K562 (cell line): ENCODE measurements around the gene RTL10. TPM values are rescaled to one million over a fixed set of nuclear protein-coding genes. Genes with fewer than 3 reads are reported as not detected.
A peak's percentile ranks its signal among the peaks of the same experiment; 100 is the strongest.

Experiments
- ATAC-seq: fragments of 200-7000 bp; cut with Tn5 transposase; 3 replicates; pipeline ENCODE4 v1.9.1; 2020; ENCODE audit warnings: moderate library complexity
- BruUV-seq: library from RNA; stranded (reverse); fragments of 400-500 nt; replicated peaks from 2 replicates; lab custom pipeline; 2021; lab: Mats Ljungman, UMichigan
- CTCF ChIA-PET: fragments of 300-600 bp; formaldehyde crosslinking; extraction: SDS; loops from one replicate; lab custom pipeline; 2021; ENCODE audit warnings: low intra/inter-chr PET ratio; lab: Yijun Ruan, JAX
- POLR2A ChIA-PET: fragments of 300-600, 350-650 bp; sonication (Branson Sonifier 250); formaldehyde crosslinking; extraction: SDS; loops from one replicate; lab custom pipeline; 2021; ENCODE audit warnings: antibody characterized with exemption, inconsistent platforms; lab: Yijun Ruan, JAX
- DNase-seq, 4 experiments: peaks; one replicate each; pipeline versions ENCODE4 v3.0.0 to v3.0.0-alpha.2; 2011 to 2018; ENCODE audit warnings: low spot score in 3 of 4, mixed read lengths in 3 of 4; ENCODE audit errors: extremely low read depth in 1 of 4
- FAIRE-seq: peaks from 2 replicates; lab custom pipeline; 2011; peaks lifted over from hg19 to GRCh38; lab: Jason Lieb, UNC
- H2AFZ ChIP-seq: 2 replicates; pipeline ENCODE4 v1.6.0; 2011; ENCODE audit warnings: low read depth, low read length, control low read depth, inconsistent platforms
- H3K27ac ChIP-seq: fragments of 200-600 bp; 3 replicates; pipeline ENCODE4 v1.8.0; 2011; ENCODE audit warnings: low read depth, mild to moderate bottlenecking, control low read depth, inconsistent platforms, low read length, moderate library complexity, mixed read lengths; ENCODE audit errors: extremely low read depth
- H3K27me3 ChIP-seq, 2 experiments: fragments of 300-600 bp in 1 of 2; 2 replicates in 1 of 2; 3 replicates in 1 of 2; pipeline versions ENCODE4 v1.6.0 to v1.8.0; 2011; ENCODE audit warnings: inconsistent platforms in 2 of 2, low read length in 2 of 2, mild to moderate bottlenecking in 1 of 2, mixed read lengths in 1 of 2, moderate library complexity in 1 of 2; ENCODE audit not compliant: control insufficient read depth in 2 of 2, insufficient read depth in 2 of 2
- H3K36me3 ChIP-seq: fragments of 300-600 bp; 3 replicates; pipeline ENCODE4 v1.8.0; 2011; ENCODE audit warnings: mild to moderate bottlenecking, low read length, inconsistent platforms; ENCODE audit not compliant: control insufficient read depth, insufficient read depth
- H3K4me1 ChIP-seq, 2 experiments: fragments of 200-600 bp in 1 of 2; replicated peaks in 1 of 2; 2 replicates in 1 of 2; 3 replicates in 1 of 2; pipeline versions ENCODE4 v1.5.1 to v1.8.0; 2011; ENCODE audit warnings: inconsistent platforms in 2 of 2, low read length in 2 of 2, mild to moderate bottlenecking in 1 of 2, mixed read lengths in 1 of 2, moderate library complexity in 1 of 2; ENCODE audit not compliant: control insufficient read depth in 2 of 2, insufficient read depth in 2 of 2
- H3K4me2 ChIP-seq: 2 replicates; pipeline ENCODE4 v1.6.1; 2011; ENCODE audit warnings: low read length, control low read depth, inconsistent platforms, mixed read lengths; ENCODE audit not compliant: insufficient read depth
- H3K4me3 ChIP-seq: fragments of 200-600 bp; sonication (generic), shearing (Covaris generic); 2 replicates; pipeline ENCODE4 v1.5.1; 2016; ENCODE audit warnings: control low read depth, inconsistent platforms
- H3K79me2 ChIP-seq: fragments of 200-600 bp; 3 replicates; pipeline ENCODE4 v1.8.0; 2011; ENCODE audit warnings: low read length, inconsistent platforms; ENCODE audit not compliant: control insufficient read depth, insufficient read depth
- H3K9ac ChIP-seq, 2 experiments: 2 replicates each; pipeline versions ENCODE4 v1.6.0 to v1.6.1; 2011; ENCODE audit warnings: low read depth in 2 of 2, low read length in 2 of 2, control low read depth in 1 of 2, inconsistent platforms in 1 of 2, mild to moderate bottlenecking in 1 of 2, mixed read lengths in 1 of 2; ENCODE audit not compliant: insufficient read depth in 1 of 2
- H3K9me1 ChIP-seq: one replicate; pipeline ENCODE4 v1.6.0; 2011; ENCODE audit warnings: inconsistent platforms, mild to moderate bottlenecking, low read length, moderate library complexity; ENCODE audit not compliant: control insufficient read depth, insufficient read depth
- H3K9me3 ChIP-seq: replicated peaks from 2 replicates; pipeline ENCODE4 v1.5.1; 2011; ENCODE audit warnings: low read depth, low read length, inconsistent platforms; ENCODE audit not compliant: control insufficient read depth, insufficient read depth
- H4K20me1 ChIP-seq: replicated peaks from 2 replicates; pipeline ENCODE4 v1.6.1; 2011; ENCODE audit warnings: low read length, inconsistent platforms, mixed read lengths; ENCODE audit not compliant: control insufficient read depth, insufficient read depth
- ARNT ChIP-seq, 2 experiments: fragments of 450-650 bp; IDR thresholded peaks; 2 replicates each; pipeline ENCODE4 v1.6.1; 2016; ENCODE audit warnings: mild to moderate bottlenecking in 1 of 2
- CBX8 ChIP-seq: fragments of 200-600 bp; sonication (generic); IDR thresholded peaks from 2 replicates; pipeline ENCODE4 v1.6.1; 2012; ENCODE audit warnings: borderline replicate concordance, mixed run types, low read depth, mild to moderate bottlenecking, moderate library complexity, mixed read lengths, low read length, control low read depth, inconsistent platforms; ENCODE audit not compliant: poor library complexity, severe bottlenecking; ENCODE audit errors: extremely low read depth
- CCNT2 ChIP-seq: IDR thresholded peaks from 2 replicates; pipeline ENCODE4 v1.6.1; 2011; ENCODE audit warnings: borderline replicate concordance, low read depth, mild to moderate bottlenecking, moderate library complexity, mixed read lengths, low read length; ENCODE audit not compliant: insufficient read length; ENCODE audit errors: extremely low read depth
- CTBP1 ChIP-seq: fragments of 450-650 bp; IDR thresholded peaks from 2 replicates; pipeline ENCODE4 v1.6.1; 2016; ENCODE audit warnings: borderline replicate concordance
- DACH1 ChIP-seq: fragments of 450-650 bp; IDR thresholded peaks from 2 replicates; pipeline ENCODE4 v1.6.1; 2018; ENCODE audit not compliant: partially characterized antibody
- HBP1 ChIP-seq: fragments of 450-650 bp; formaldehyde crosslinking; IDR thresholded peaks from 2 replicates; pipeline ENCODE4 v1.4.0; 2022; ENCODE audit warnings: missing genetic modification characterization
- HMGN3 ChIP-seq: IDR thresholded peaks from 2 replicates; pipeline ENCODE4 v1.6.1; 2011; ENCODE audit warnings: borderline replicate concordance, low read depth, mild to moderate bottlenecking, mixed read lengths, low read length; ENCODE audit not compliant: insufficient read length; ENCODE audit errors: extremely low read depth
- HNRNPH1 ChIP-seq: fragments of 200-400 bp; formaldehyde crosslinking; optimal IDR thresholded peaks from 2 replicates; pipeline ENCODE3; 2017; ENCODE audit warnings: low read depth, mild to moderate bottlenecking, low read length, moderate library complexity
- KLF10 ChIP-seq: fragments of 250-450 bp; sonication (Bioruptor Pico); IDR thresholded peaks from 2 replicates; pipeline ENCODE4 v1.6.1; 2021; ENCODE audit warnings: matching md5 sums
- NCOA2 ChIP-seq, 2 experiments: fragments of 450-650 bp; IDR thresholded peaks; 2 replicates each; pipeline ENCODE4 v1.6.1; 2018; ENCODE audit warnings: mild to moderate bottlenecking in 2 of 2, moderate library complexity in 1 of 2; ENCODE audit not compliant: partially characterized antibody in 2 of 2
- RBFOX2 ChIP-seq: fragments of 200-400 bp; formaldehyde crosslinking; IDR thresholded peaks from 2 replicates; pipeline ENCODE4 v1.6.1; 2017; ENCODE audit warnings: low read depth, mild to moderate bottlenecking, low read length, moderate library complexity
- SMAD4 ChIP-seq: fragments of 250-450 bp; sonication (Bioruptor Pico); conservative IDR thresholded peaks from 2 replicates; pipeline ENCODE4 v1.8.0; 2021; ENCODE audit warnings: inconsistent platforms, mild to moderate bottlenecking, moderate library complexity
- THRAP3 ChIP-seq: fragments of 450-650 bp; IDR thresholded peaks from 2 replicates; pipeline ENCODE4 v1.6.1; 2016; ENCODE audit warnings: mild to moderate bottlenecking, inconsistent platforms, borderline replicate concordance
- ZFPM2 ChIP-seq: fragments of 250-450 bp; sonication (Bioruptor Pico); IDR thresholded peaks from 2 replicates; pipeline ENCODE4 v1.5.1; 2022; ENCODE audit warnings: mild to moderate bottlenecking
- ZNF217 ChIP-seq: sonication (generic); formaldehyde crosslinking; IDR thresholded peaks from 2 replicates; pipeline ENCODE4 v1.8.0; 2022; ENCODE audit warnings: mild to moderate bottlenecking, missing genetic modification reagents
- ZNF3 ChIP-seq: fragments of 250-450 bp; sonication (Bioruptor Pico); IDR thresholded peaks from 2 replicates; pipeline ENCODE4 v1.5.0; 2021; ENCODE audit warnings: mild to moderate bottlenecking, moderate library complexity
- ZNF347 ChIP-seq: fragments of 450-650 bp; formaldehyde crosslinking; IDR thresholded peaks from 2 replicates; pipeline ENCODE4 v1.4.0; 2020; ENCODE audit warnings: low read depth, mild to moderate bottlenecking, moderate library complexity
- ZNF431 ChIP-seq: sonication (generic); formaldehyde crosslinking; IDR thresholded peaks from 2 replicates; pipeline ENCODE4 v1.8.0; 2022; ENCODE audit warnings: mild to moderate bottlenecking, missing genetic modification reagents
- ZNF668 ChIP-seq: fragments of 250-450 bp; sonication (Bioruptor Pico); IDR thresholded peaks from 2 replicates; pipeline ENCODE4 v1.8.0; 2022; ENCODE audit warnings: mild to moderate bottlenecking, inconsistent platforms
- ZNF695 ChIP-seq: fragments of 450-650 bp; formaldehyde crosslinking; IDR thresholded peaks from 2 replicates; pipeline ENCODE4 v1.4.0; 2020; ENCODE audit warnings: mild to moderate bottlenecking, moderate library complexity
- ZNF696 ChIP-seq: fragments of 250-450 bp; sonication (Bioruptor Pico); conservative IDR thresholded peaks from 2 replicates; pipeline ENCODE4 v1.4.0; 2020; ENCODE audit warnings: mild to moderate bottlenecking, moderate library complexity
- ZNF77 ChIP-seq: fragments of 250-450 bp; sonication (Bioruptor Pico); IDR thresholded peaks from 2 replicates; pipeline ENCODE4 v1.5.0; 2020
- ZNF785 ChIP-seq: fragments of 250-450 bp; sonication (Bioruptor Pico); IDR thresholded peaks from 2 replicates; pipeline ENCODE4 v1.4.0; 2020; ENCODE audit warnings: mild to moderate bottlenecking
- WGBS: fragments of 100-300 bp; shearing (Covaris generic); methylation state at CpG from one replicate; pipeline ENCODE4 v1.1.6; 2016; ENCODE audit warnings: low coverage, mixed read lengths; ENCODE audit not compliant: insufficient coverage; ENCODE audit errors: missing lambda C conversion rate; 5-methylcytosine and 5-hydroxymethylcytosine counted together
- in situ Hi-C: fragments of 300-500 bp; cut with MboI; formaldehyde crosslinking; loops from 4 replicates; pipeline ENCODE4 v1.15.0; 2018; ENCODE audit warnings: inconsistent platforms, mixed read lengths
- intact Hi-C: fragments of 100-400 bp; cut with micrococcal nuclease; formaldehyde crosslinking; loops from 2 replicates; pipeline ENCODE4 v1.14.2; 2022
- polyA plus RNA-seq, 8 experiments: library from polyadenylated mRNA; depleted of rRNA in 4 of 8; stranded (reverse) in 5 of 8; unstranded in 3 of 8; fragments of >200 nt; fragmentation: Nextera tagmentation in 2 of 8; fragmentation: Illumina TruSeq in 1 of 8; extraction: Ambion mirVana in 2 of 8; extraction: Trizol in 1 of 8; gene quantifications; 2 replicates each; pipeline versions ENCODE4 v1.2.1 to v1.2.3, GENCODE V29; 2011 to 2014; ENCODE audit warnings: inconsistent platforms in 1 of 8, missing spikeins in 1 of 8
- total RNA-seq, 7 experiments: library from RNA; depleted of rRNA in 6 of 7; stranded (reverse); fragments of >200 nt in 6 of 7; fragmentation: Illumina TruSeq in 2 of 7; extraction: Trizol in 2 of 7; gene quantifications; 2 replicates each; pipeline versions ENCODE4 v1.2.1 to v1.2.3, GENCODE V29; 2011 to 2021; ENCODE audit warnings: low replicate concordance in 1 of 7

The RTL10 gene
- total and polyA plus RNA-seq, 9 of the 15 experiments (the other 6 are each of a cell fraction or from before 2014, with no cell fraction given), result 19.8 to 75.5 (median 32.5) TPM

GRCh38 chr22:19816372-19817119 is 38.1 kb downstream of the RTL10 start:
- DNase-seq (no peak), ATAC-seq (no peak), FAIRE-seq (peak; percentile 49)
- Histone ChIP-seq H3K4me1 (peaks cover 22 to 72% of the 10 kb centered on the region in 2 experiments), H3K36me3 (no peaks in the 10 kb centered on the region), H3K9me3 (no peaks in the 10 kb centered on the region), H3K9me1 (no peaks in the 10 kb centered on the region), H3K9ac (peak overlapping the region in 1 of 2 experiments; percentile 86; a peak in 3 of 4 replicates), H3K27ac (no peak overlapping the region; the same call in 2 of the 3 replicates), H3K4me2 (no peak overlapping the region), H2AFZ (no peak overlapping the region), H3K27me3 (no peaks in the 10 kb centered on the region), H3K79me2 (no peaks in the 10 kb centered on the region), H3K4me3 (no peak overlapping the region), H4K20me1 (no peaks in the 10 kb centered on the region)
- CTCF ChIA-PET, result interaction anchor here (0.6 kb wide), 1 partner anchor 456 kb away, joined by 3 read pairs; no protein-coding TSS in a partner anchor
- intact Hi-C loops (loop anchor here (5.0 kb wide), 1 partner anchor 36 kb away; the partner anchor contains the start of genes GNB1L and RTL10), in situ Hi-C loops (no loop called here)
- WGBS, result 87% methylated on average over 14 of the region's 14 CpGs
- no TSS peak for BruUV-seq
- POLR2A ChIA-PET, result interaction anchor here (0.5 to 1.7 kb wide), 5 partner anchors 9 to 18 kb away, joined by 3 to 11 read pairs (median 6); no protein-coding TSS in a partner anchor
- TF ChIP-seq ZNF347 (CRISPR knock-in tag) (no peak), ZNF3 (CRISPR knock-in tag) (no peak), HBP1 (peak; percentile 91; the same call in 1 of the 2 replicates), ZNF217 (no peak), RBFOX2 (no peak), DACH1 (no peak), THRAP3 (no peak), CBX8 (no peak), ZFPM2 (CRISPR knock-in tag) (no peak), HNRNPH1 (no peak), ZNF668 (CRISPR knock-in tag) (no peak), ZNF785 (CRISPR knock-in tag) (no peak), CTBP1 (no peak), ZNF696 (CRISPR knock-in tag) (no peak), NCOA2 (IDR thresholded peaks at IDR 0.05; ENCODE audit: partially characterized antibody in 2 of 2) (no peak), ARNT (IDR thresholded peaks at IDR 0.05) (no peak; a peak in 1 of 4 replicates), KLF10 (no peak), ZNF695 (CRISPR knock-in tag) (no peak), ZNF77 (0 out of 2 replicates have a peak, but pooled peaks have one; percentile 24), SMAD4 (CRISPR knock-in tag) (no peak), ZNF431 (no peak), HMGN3 (peak; percentile 19), CCNT2 (no peak)
